Right lobe of liver (tissue), 4 donors: ENCODE results near the gene RANBP3.

Source experiments
- POLR2A ChIP-seq: fragments of 450-650 bp; IDR thresholded peaks from one replicate; pipeline ENCODE4 v1.6.1; 2017; ENCODE audit warnings: antibody characterized with exemption, mild to moderate bottlenecking
- TF ChIP-seq, protein P1 (sequence below), 4 donors: fragments of 200-600 bp in 3 of 4; fragments of 450-650 bp in 1 of 4; IDR thresholded peaks; one replicate each; pipeline versions ENCODE4 v1.5.1 to v1.8.0; 2016 to 2022; ENCODE audit warnings: antibody characterized with exemption in 4 of 4, mild to moderate bottlenecking in 2 of 4
- donor health status: DM: no; HTN: no; CAD: no.
- donor health status: DM: no; HTN: no; CAD: no.
- donor health status: DM: no; HTN: yes; CAD: no.

DNA sequence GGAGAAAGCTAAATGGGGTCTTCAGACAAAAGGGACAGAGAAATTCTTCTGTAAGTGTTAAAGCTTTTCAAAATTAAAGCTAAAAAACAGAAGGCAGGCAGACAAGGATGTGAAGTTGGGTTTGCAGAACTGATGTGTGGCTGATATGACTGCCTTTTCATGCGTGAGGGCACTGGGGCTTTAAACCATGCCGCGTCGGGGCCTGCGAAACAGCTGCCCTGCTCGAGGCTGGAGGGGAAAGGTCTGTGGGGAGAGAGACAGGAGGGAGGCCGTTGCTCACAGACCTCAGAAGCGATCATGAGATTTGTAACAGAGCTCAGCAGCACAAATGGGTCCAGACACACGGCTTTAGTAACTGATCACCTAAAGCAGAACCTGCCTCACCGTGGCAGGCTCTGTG is 40.4 kb downstream of the RANBP3 start:
- no peak for TF ChIP-seq POLR2A
- TF ChIP-seq, protein P1, sequence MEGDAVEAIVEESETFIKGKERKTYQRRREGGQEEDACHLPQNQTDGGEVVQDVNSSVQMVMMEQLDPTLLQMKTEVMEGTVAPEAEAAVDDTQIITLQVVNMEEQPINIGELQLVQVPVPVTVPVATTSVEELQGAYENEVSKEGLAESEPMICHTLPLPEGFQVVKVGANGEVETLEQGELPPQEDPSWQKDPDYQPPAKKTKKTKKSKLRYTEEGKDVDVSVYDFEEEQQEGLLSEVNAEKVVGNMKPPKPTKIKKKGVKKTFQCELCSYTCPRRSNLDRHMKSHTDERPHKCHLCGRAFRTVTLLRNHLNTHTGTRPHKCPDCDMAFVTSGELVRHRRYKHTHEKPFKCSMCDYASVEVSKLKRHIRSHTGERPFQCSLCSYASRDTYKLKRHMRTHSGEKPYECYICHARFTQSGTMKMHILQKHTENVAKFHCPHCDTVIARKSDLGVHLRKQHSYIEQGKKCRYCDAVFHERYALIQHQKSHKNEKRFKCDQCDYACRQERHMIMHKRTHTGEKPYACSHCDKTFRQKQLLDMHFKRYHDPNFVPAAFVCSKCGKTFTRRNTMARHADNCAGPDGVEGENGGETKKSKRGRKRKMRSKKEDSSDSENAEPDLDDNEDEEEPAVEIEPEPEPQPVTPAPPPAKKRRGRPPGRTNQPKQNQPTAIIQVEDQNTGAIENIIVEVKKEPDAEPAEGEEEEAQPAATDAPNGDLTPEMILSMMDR (IDR thresholded peaks at IDR 0.05): no peak
